A673 (cell line): ENCODE data around the gene MYO18A. TPM values are rescaled to one million over a fixed set of nuclear protein-coding genes. Genes with fewer than 3 reads are reported as not detected.
A peak's percentile ranks its signal among the peaks of the same experiment; 100 is the strongest.

Experiments
- BruUV-seq: library from RNA; stranded (reverse); fragments of 400-500 nt; replicated peaks from 2 replicates; lab custom pipeline; 2021; lab: Mats Ljungman, UMichigan
- CTCF ChIA-PET: fragments of 300-600 bp; sonication (Branson Sonifier 250); formaldehyde crosslinking; loops from one replicate; lab custom pipeline; 2022; ENCODE audit warnings: antibody characterized with exemption; lab: Charles Lee
- POLR2A ChIA-PET: fragments of 300-600 bp; sonication (Branson Sonifier 250); formaldehyde crosslinking; loops from one replicate; lab custom pipeline; 2022; ENCODE audit warnings: antibody characterized with exemption; ENCODE audit not compliant: low non-redundant PET; lab: Charles Lee
- DNase-seq: peaks from one replicate; pipeline ENCODE4 v3.0.0-alpha.2; 2015; ENCODE audit warnings: low spot score
- H3K27ac ChIP-seq: fragments of 200-600 bp; sonication (generic); 2 replicates; pipeline ENCODE4 v1.5.1; 2016; ENCODE audit warnings: mixed run types, low read depth, mild to moderate bottlenecking, mixed read lengths, antibody characterized with exemption, low read length; ENCODE audit not compliant: poor library complexity, severe bottlenecking
- H3K27me3 ChIP-seq: fragments of 200-600 bp; sonication (generic); replicated peaks from 2 replicates; pipeline ENCODE4 v1.6.1; 2017; ENCODE audit warnings: mixed run types, low read depth, mild to moderate bottlenecking, mixed read lengths, antibody characterized with exemption, low read length; ENCODE audit not compliant: insufficient read depth, poor library complexity
- H3K36me3 ChIP-seq: fragments of 200-600 bp; sonication (generic); 2 replicates; pipeline ENCODE4 v1.6.1; 2016; ENCODE audit warnings: mixed run types, mild to moderate bottlenecking, mixed read lengths, antibody characterized with exemption, low read length; ENCODE audit not compliant: insufficient read depth, poor library complexity, severe bottlenecking
- H3K4me1 ChIP-seq: fragments of 200-600 bp; sonication (generic); 2 replicates; pipeline ENCODE4 v1.6.1; 2017; ENCODE audit warnings: mixed run types, mild to moderate bottlenecking, mixed read lengths, antibody characterized with exemption, low read length; ENCODE audit not compliant: insufficient read depth, poor library complexity, severe bottlenecking
- H3K4me3 ChIP-seq: fragments of 200-600 bp; sonication (generic); 2 replicates; pipeline ENCODE4 v1.5.1; 2016; ENCODE audit warnings: low read depth, mixed run types, mild to moderate bottlenecking, mixed read lengths, low read length; ENCODE audit not compliant: poor library complexity, severe bottlenecking
- H3K9me3 ChIP-seq: fragments of 200-600 bp; sonication (generic); 2 replicates; pipeline ENCODE4 v1.6.1; 2016; ENCODE audit warnings: mixed run types, low read depth, mild to moderate bottlenecking, mixed read lengths, antibody characterized with exemption, low read length; ENCODE audit not compliant: poor library complexity, severe bottlenecking
- EZH2 ChIP-seq: fragments of 200-600 bp; sonication (generic); IDR thresholded peaks from 2 replicates; pipeline ENCODE4 v1.6.1; 2017; ENCODE audit warnings: borderline replicate concordance, low read depth, mild to moderate bottlenecking, mixed read lengths, antibody characterized with exemption, low read length; ENCODE audit not compliant: poor library complexity, severe bottlenecking
- intact Hi-C: fragments of 100-400 bp; cut with micrococcal nuclease; formaldehyde crosslinking; loops from one replicate; pipeline ENCODE4 v1.10.0; 2022; ENCODE audit not compliant: unreplicated experiment
- total RNA-seq: library from RNA; stranded (reverse); gene quantifications from 2 replicates; pipeline ENCODE4 v1.2.3, GENCODE V29; 2021
- TF ChIP-seq, protein P1 (sequence below): fragments of 300-800, 200-600 bp; sonication (generic); conservative IDR thresholded peaks from 2 replicates; pipeline ENCODE4 v1.5.1; 2017; ENCODE audit warnings: low read depth, mild to moderate bottlenecking, antibody characterized with exemption, low read length, moderate library complexity, mixed read lengths

The MYO18A gene
- total RNA-seq, 1 experiment from 2014 or later, result 26.6 TPM

GRCh38 chr17:29162909-29163341 is 17.3 kb downstream of the MYO18A start:
- Histone ChIP-seq H3K27me3 (no peaks in the 10 kb centered on the region), H3K27ac (peak overlapping the region; percentile 33), H3K36me3 (no peaks in the 10 kb centered on the region), H3K4me1 (peaks cover 37% of the 10 kb centered on the region), H3K9me3 (no peaks in the 10 kb centered on the region), H3K4me3 (no peak overlapping the region)
- ChIA-PET POLR2A (no interaction called here), CTCF (interaction anchor here (0.5 to 3.0 kb wide), 3 partner anchors 14 to 18 kb away, joined by 3 to 11 read pairs (median 3); partner anchors contain the start of gene MYO18A)
- TF ChIP-seq, protein P1, sequence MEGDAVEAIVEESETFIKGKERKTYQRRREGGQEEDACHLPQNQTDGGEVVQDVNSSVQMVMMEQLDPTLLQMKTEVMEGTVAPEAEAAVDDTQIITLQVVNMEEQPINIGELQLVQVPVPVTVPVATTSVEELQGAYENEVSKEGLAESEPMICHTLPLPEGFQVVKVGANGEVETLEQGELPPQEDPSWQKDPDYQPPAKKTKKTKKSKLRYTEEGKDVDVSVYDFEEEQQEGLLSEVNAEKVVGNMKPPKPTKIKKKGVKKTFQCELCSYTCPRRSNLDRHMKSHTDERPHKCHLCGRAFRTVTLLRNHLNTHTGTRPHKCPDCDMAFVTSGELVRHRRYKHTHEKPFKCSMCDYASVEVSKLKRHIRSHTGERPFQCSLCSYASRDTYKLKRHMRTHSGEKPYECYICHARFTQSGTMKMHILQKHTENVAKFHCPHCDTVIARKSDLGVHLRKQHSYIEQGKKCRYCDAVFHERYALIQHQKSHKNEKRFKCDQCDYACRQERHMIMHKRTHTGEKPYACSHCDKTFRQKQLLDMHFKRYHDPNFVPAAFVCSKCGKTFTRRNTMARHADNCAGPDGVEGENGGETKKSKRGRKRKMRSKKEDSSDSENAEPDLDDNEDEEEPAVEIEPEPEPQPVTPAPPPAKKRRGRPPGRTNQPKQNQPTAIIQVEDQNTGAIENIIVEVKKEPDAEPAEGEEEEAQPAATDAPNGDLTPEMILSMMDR, result no peak
- TF ChIP-seq EZH2, result no peak
- intact Hi-C loops, result no loop called here
- DNase-seq, result no peak
- no TSS peak for BruUV-seq

- ChIA-PET POLR2A (no interaction called here), CTCF (interaction anchor here (0.5 to 1.1 kb wide), 3 partner anchors 14 to 18 kb away, joined by 3 read pairs; partner anchors contain the start of gene MYO18A)
- Histone ChIP-seq H3K9me3 (no peaks in the 10 kb centered on the region), H3K27ac (no peak overlapping the region), H3K4me3 (no peak overlapping the region), H3K4me1 (peaks cover 38% of the 10 kb centered on the region), H3K36me3 (no peaks in the 10 kb centered on the region), H3K27me3 (no peaks in the 10 kb centered on the region)
- intact Hi-C loops, result no loop called here
- no peak for DNase-seq
- BruUV-seq, result no TSS peak
- TF ChIP-seq EZH2, result no peak
- TF ChIP-seq, protein P1, result no peak
Measured at GRCh38 chr17:29162082-29162908, 17.9 kb downstream of the MYO18A start.

- Histone ChIP-seq H3K4me3 (no peak overlapping the region), H3K27me3 (no peaks in the 10 kb centered on the region), H3K36me3 (no peaks in the 10 kb centered on the region), H3K27ac (no peak overlapping the region), H3K4me1 (peaks cover 52% of the 10 kb centered on the region), H3K9me3 (no peaks in the 10 kb centered on the region)
- CTCF ChIA-PET, result no interaction called here
- DNase-seq, result no peak
- no peak for TF ChIP-seq EZH2
- TF ChIP-seq, protein P1, result no peak
- intact Hi-C loops, result no loop called here
- no TSS peak for BruUV-seq
- POLR2A ChIA-PET, result no interaction called here
Measured at GRCh38 chr17:29160253-29160652, 19.9 kb downstream of the MYO18A start.
